Measurements from ENCODE around the gene SEMA4D.

The SEMA4D gene

GRCh38 chr9:89412951-89413350 lies 85.0 kb downstream of the SEMA4D start:
- TF ChIP-seq CTCF (conservative IDR thresholded peaks at IDR 0.05; ENCODE audit: low read depth, low read length): no peak
- H3K4me3 ChIP-seq (ENCODE audit: low read depth, low read length): no peak overlapping the region
- DNase-seq (ENCODE audit: low read depth): peak; percentile 81

GRCh38 chr9:89412541-89412940 lies 85.4 kb downstream of the SEMA4D start:
- no peak for TF ChIP-seq CTCF (conservative IDR thresholded peaks at IDR 0.05; ENCODE audit: low read depth, low read length)
- no peak overlapping the region for H3K4me3 ChIP-seq (ENCODE audit: low read depth, low read length)
- no peak for DNase-seq (ENCODE audit: low read depth)

- no peak overlapping the region for H3K4me3 ChIP-seq (ENCODE audit: low read depth, low read length)
- DNase-seq (ENCODE audit: low read depth): no peak
- TF ChIP-seq CTCF (conservative IDR thresholded peaks at IDR 0.05; ENCODE audit: low read depth, low read length): no peak
Measured at GRCh38 chr9:89411759-89412158, 86.2 kb downstream of the SEMA4D start.

GRCh38 chr9:89410641-89411350 lies 87.1 kb downstream of the SEMA4D start:
- no peak for DNase-seq (ENCODE audit: low read depth)

GRCh38 chr9:89410022-89410421 lies 87.9 kb downstream of the SEMA4D start:
- DNase-seq (ENCODE audit: low read depth): no peak
- TF ChIP-seq CTCF (conservative IDR thresholded peaks at IDR 0.05; ENCODE audit: low read depth, low read length): no peak
- H3K4me3 ChIP-seq (ENCODE audit: low read depth, low read length): no peak overlapping the region

More at GRCh38 chr9:89410641-89411350, 87.1 kb downstream of the SEMA4D start:
- TF ChIP-seq CTCF (conservative IDR thresholded peaks at IDR 0.05; ENCODE audit: low read depth, low read length): peak; percentile 8
- no peak overlapping the region for H3K4me3 ChIP-seq (ENCODE audit: low read depth, low read length)

- no peak overlapping the region for H3K4me3 ChIP-seq (ENCODE audit: low read depth, low read length)
Measured at GRCh38 chr9:89409466-89409865, 88.4 kb downstream of the SEMA4D start.

More at GRCh38 chr9:89409466-89409865, 88.4 kb downstream of the SEMA4D start:
- no peak for DNase-seq (ENCODE audit: low read depth)
- TF ChIP-seq CTCF (conservative IDR thresholded peaks at IDR 0.05; ENCODE audit: low read depth, low read length): no peak

Data from choroid plexus epithelial cell (primary cell).